Prostate gland (tissue), 2 donors: Measurements from ENCODE around the gene ABCB8.

ENCODE experiments used
- CTCF ChIP-seq, 4 experiments: fragments of 200-600 bp in 2 of 4; fragments of 450-650 bp in 2 of 4; sonication (generic) in 2 of 4; IDR thresholded peaks; 1 replicate in 3 of 4; 2 replicates in 1 of 4; pipeline ENCODE4 v1.5.1; 2016 to 2019; ENCODE audit warnings: antibody characterized with exemption in 4 of 4, mild to moderate bottlenecking in 2 of 4, moderate library complexity in 2 of 4
- POLR2A ChIP-seq: fragments of 450-650 bp; IDR thresholded peaks from one replicate; pipeline ENCODE4 v1.6.1; 2016; ENCODE audit warnings: antibody characterized with exemption, mild to moderate bottlenecking

- TF ChIP-seq POLR2A, result peak; percentile 43
- peak; percentile 13 to 44 (median 28) for TF ChIP-seq CTCF (IDR thresholded peaks at IDR 0.05)
Observed at GRCh38 chr7:151059367-151060112, 31.3 kb downstream of the ABCB8 start, which contains the start of gene SLC4A2.
